Endothelial cell of umbilical vein (primary cell): ENCODE measurements around the gene UPF2. TPM values are rescaled to one million over a fixed set of nuclear protein-coding genes. Genes with fewer than 3 reads are reported as not detected.

Experiments
- BruUV-seq: library from RNA; stranded (reverse); fragments of 400-500 nt; replicated peaks from 2 replicates; lab custom pipeline; 2021; lab: Mats Ljungman, UMichigan
- CTCF ChIA-PET: fragments of 300-600, 350-600 bp; sonication (Branson Sonifier 250); formaldehyde crosslinking; loops from one replicate; lab custom pipeline; 2021; ENCODE audit warnings: antibody characterized with exemption, inconsistent platforms; lab: Charles Lee
- POLR2A ChIA-PET: fragments of 300-600, 350-600 bp; sonication (Branson Sonifier 250); formaldehyde crosslinking; loops from one replicate; lab custom pipeline; 2021; ENCODE audit warnings: antibody characterized with exemption, inconsistent platforms; lab: Charles Lee
- DNase-seq: peaks from one replicate; pipeline ENCODE4 v3.0.0-alpha.2; 2011; ENCODE audit warnings: low read depth, low spot score
- FAIRE-seq: peaks from 2 replicates; lab custom pipeline; 2011; peaks lifted over from hg19 to GRCh38; lab: Jason Lieb, UNC
- H2AFZ ChIP-seq: 2 replicates; pipeline ENCODE4 v1.6.0; 2012; ENCODE audit warnings: low read depth, low read length, control low read depth, inconsistent platforms
- H3K27ac ChIP-seq: 2 replicates; pipeline ENCODE4 v1.5.1; 2011; ENCODE audit warnings: low read depth, mild to moderate bottlenecking, control low read depth, low read length, moderate library complexity; ENCODE audit not compliant: insufficient read depth
- H3K27me3 ChIP-seq, 2 experiments: 2 replicates each; pipeline versions ENCODE4 v1.6.0 to v1.6.1; 2011; ENCODE audit warnings: low read length in 2 of 2, mixed read lengths in 1 of 2; ENCODE audit not compliant: control insufficient read depth in 2 of 2, insufficient read depth in 2 of 2
- H3K36me3 ChIP-seq, 2 experiments: 2 replicates in 1 of 2; 3 replicates in 1 of 2; pipeline ENCODE4 v1.5.1; 2011; ENCODE audit warnings: low read length in 2 of 2, mild to moderate bottlenecking in 1 of 2, moderate library complexity in 1 of 2; ENCODE audit not compliant: control insufficient read depth in 2 of 2, insufficient read depth in 2 of 2; ENCODE audit errors: extremely low read depth in 1 of 2
- H3K4me1 ChIP-seq: 3 replicates; pipeline ENCODE4 v1.5.1; 2011; ENCODE audit warnings: mild to moderate bottlenecking, low read length; ENCODE audit not compliant: control insufficient read depth, insufficient read depth; ENCODE audit errors: extremely low read depth
- H3K4me2 ChIP-seq: 2 replicates; pipeline ENCODE4 v1.6.1; 2011; ENCODE audit warnings: low read length, control low read depth, mixed read lengths; ENCODE audit not compliant: insufficient read depth
- H3K4me3 ChIP-seq, 3 experiments: fragments of 200-600 bp in 1 of 3; sonication (generic), shearing (Covaris generic) in 1 of 3; replicated peaks in 1 of 3; 2 replicates each; pipeline ENCODE4 v1.5.1; 2011 to 2016; ENCODE audit warnings: control low read depth in 3 of 3, low read length in 3 of 3, mild to moderate bottlenecking in 2 of 3, inconsistent platforms in 1 of 3, low read depth in 1 of 3, moderate library complexity in 1 of 3; ENCODE audit not compliant: insufficient read depth in 1 of 3
- H3K79me2 ChIP-seq: 2 replicates; pipeline ENCODE4 v1.6.0; 2012; ENCODE audit warnings: low read length, inconsistent platforms; ENCODE audit not compliant: control insufficient read depth, insufficient read depth
- H3K9ac ChIP-seq: replicated peaks from 2 replicates; pipeline ENCODE3; 2011; ENCODE audit warnings: low read length, control low read depth; ENCODE audit not compliant: insufficient read depth; ENCODE audit errors: extremely low read depth
- H3K9me1 ChIP-seq: replicated peaks from 3 replicates; pipeline ENCODE4 v1.6.0; 2011; ENCODE audit warnings: mild to moderate bottlenecking, low read length; ENCODE audit not compliant: control insufficient read depth, insufficient read depth; ENCODE audit errors: extremely low read depth
- H3K9me3 ChIP-seq: replicated peaks from 2 replicates; pipeline ENCODE4 v1.5.1; 2012; ENCODE audit warnings: low read length, inconsistent platforms; ENCODE audit not compliant: control insufficient read depth, insufficient read depth
- H4K20me1 ChIP-seq: replicated peaks from 2 replicates; pipeline ENCODE3; 2011; ENCODE audit warnings: mild to moderate bottlenecking, low read length; ENCODE audit not compliant: control insufficient read depth, insufficient read depth; ENCODE audit errors: extremely low read depth
- EZH2 ChIP-seq: IDR thresholded peaks from 2 replicates; pipeline ENCODE4 v1.6.1; 2012; ENCODE audit warnings: borderline replicate concordance, low read depth, mild to moderate bottlenecking, moderate library complexity, low read length, inconsistent platforms; ENCODE audit not compliant: severe bottlenecking
- FOS ChIP-seq: IDR thresholded peaks from 2 replicates; pipeline ENCODE4 v1.6.1; 2011; ENCODE audit warnings: mild to moderate bottlenecking, low read length, moderate library complexity, borderline replicate concordance; ENCODE audit not compliant: insufficient read depth
- JUN ChIP-seq: IDR thresholded peaks from 2 replicates; pipeline ENCODE4 v1.6.1; 2011; ENCODE audit warnings: borderline replicate concordance, low read depth; ENCODE audit not compliant: insufficient read length, insufficient read depth
- POLR2A ChIP-seq: IDR thresholded peaks from 2 replicates; pipeline ENCODE4 v1.6.1; 2012; ENCODE audit warnings: low read depth, mild to moderate bottlenecking, control low read depth, low read length
- POLR2AphosphoS5 ChIP-seq: IDR thresholded peaks from 2 replicates; pipeline ENCODE4 v1.6.1; 2012; ENCODE audit warnings: low read depth, mild to moderate bottlenecking, control low read depth, low read length, moderate library complexity; ENCODE audit not compliant: insufficient read depth
- dilution Hi-C: fragments of 300-500 bp; cut with MboI; formaldehyde crosslinking; loops from one replicate; pipeline ENCODE4 v1.15.0; 2019; ENCODE audit warnings: low sequenced_read_pairs; ENCODE audit not compliant: extremely low pct_ligation_motif_present
- intact Hi-C: fragments of 100-400 bp; cut with micrococcal nuclease; formaldehyde crosslinking; loops from one replicate; pipeline ENCODE4 v1.10.0; 2022
- polyA plus RNA-seq, 4 experiments: library from polyadenylated mRNA; depleted of rRNA in 3 of 4; stranded (reverse) in 3 of 4; unstranded in 1 of 4; fragments of >200 nt; gene quantifications; 2 replicates each; pipeline versions ENCODE4 v1.2.1 to v1.2.3, GENCODE V29; 2011 to 2012; ENCODE audit warnings: missing spikeins in 1 of 4
- total RNA-seq: library from RNA; stranded (reverse); gene quantifications from 2 replicates; pipeline ENCODE4 v1.2.3, GENCODE V29; 2021
- TF ChIP-seq, protein P1 (sequence below), 2 donors: IDR thresholded peaks; 1 replicate in 1 of 2; 2 replicates in 1 of 2; pipeline ENCODE4 v1.5.1; 2011; ENCODE audit warnings: low read length in 2 of 2, mild to moderate bottlenecking in 2 of 2, moderate library complexity in 2 of 2, control low read depth in 1 of 2, inconsistent platforms in 1 of 2, low read depth in 1 of 2; ENCODE audit not compliant: insufficient read depth in 1 of 2; ENCODE audit errors: extremely low read depth in 1 of 2
- TF ChIP-seq, protein P2 (sequence below): IDR thresholded peaks from 2 replicates; pipeline ENCODE4 v1.6.1; 2011; ENCODE audit not compliant: insufficient read depth, insufficient read length

Gene UPF2
- total and polyA plus RNA-seq, 2 donors (not counting 3 experiments of a cell fraction or from before 2014, with no cell fraction given): 4.8 to 27.7 TPM

DNA sequence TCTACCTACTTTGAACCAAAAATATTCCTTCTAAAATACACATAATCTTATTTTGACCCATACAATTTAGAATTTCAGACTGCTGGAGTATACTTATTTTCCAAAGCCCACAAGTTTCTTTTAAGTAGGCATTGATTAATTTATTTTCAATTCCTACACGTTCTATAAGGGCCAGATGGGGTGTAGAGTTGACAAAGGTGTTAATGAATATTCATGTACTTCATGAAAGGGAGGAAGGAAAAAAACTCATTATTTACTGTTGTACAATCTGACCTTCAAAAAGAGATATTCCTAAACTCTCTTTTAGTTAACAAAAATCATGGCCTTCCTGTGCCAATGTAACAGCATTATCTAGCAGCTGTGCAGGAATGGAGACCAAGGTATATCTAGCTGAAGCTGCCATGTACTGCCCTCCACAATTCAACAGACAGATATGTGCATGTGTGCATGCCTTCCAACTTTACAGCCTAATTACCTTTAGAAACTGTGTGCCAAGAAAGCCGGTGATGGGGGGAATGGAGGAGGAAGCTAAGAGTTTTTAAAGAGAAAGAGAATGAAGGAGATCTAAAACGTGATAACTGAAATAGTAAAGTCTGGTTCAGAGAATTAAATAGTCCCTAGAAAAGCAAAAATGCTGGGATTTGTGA lies 108.9 kb downstream of the UPF2 start:
- DNase-seq: no peak
- H3K4me1 ChIP-seq: no peaks in the 10 kb centered on the region
- H3K9me3 ChIP-seq: no peaks in the 10 kb centered on the region
- H3K36me3 ChIP-seq: peaks cover 5 to 21% of the 10 kb centered on the region in 2 experiments
- dilution Hi-C loops: no loop called here
- no peak for FAIRE-seq
- H3K79me2 ChIP-seq: no peaks in the 10 kb centered on the region
- TF ChIP-seq, protein P1, sequence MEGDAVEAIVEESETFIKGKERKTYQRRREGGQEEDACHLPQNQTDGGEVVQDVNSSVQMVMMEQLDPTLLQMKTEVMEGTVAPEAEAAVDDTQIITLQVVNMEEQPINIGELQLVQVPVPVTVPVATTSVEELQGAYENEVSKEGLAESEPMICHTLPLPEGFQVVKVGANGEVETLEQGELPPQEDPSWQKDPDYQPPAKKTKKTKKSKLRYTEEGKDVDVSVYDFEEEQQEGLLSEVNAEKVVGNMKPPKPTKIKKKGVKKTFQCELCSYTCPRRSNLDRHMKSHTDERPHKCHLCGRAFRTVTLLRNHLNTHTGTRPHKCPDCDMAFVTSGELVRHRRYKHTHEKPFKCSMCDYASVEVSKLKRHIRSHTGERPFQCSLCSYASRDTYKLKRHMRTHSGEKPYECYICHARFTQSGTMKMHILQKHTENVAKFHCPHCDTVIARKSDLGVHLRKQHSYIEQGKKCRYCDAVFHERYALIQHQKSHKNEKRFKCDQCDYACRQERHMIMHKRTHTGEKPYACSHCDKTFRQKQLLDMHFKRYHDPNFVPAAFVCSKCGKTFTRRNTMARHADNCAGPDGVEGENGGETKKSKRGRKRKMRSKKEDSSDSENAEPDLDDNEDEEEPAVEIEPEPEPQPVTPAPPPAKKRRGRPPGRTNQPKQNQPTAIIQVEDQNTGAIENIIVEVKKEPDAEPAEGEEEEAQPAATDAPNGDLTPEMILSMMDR (IDR thresholded peaks at IDR 0.05; ENCODE audit: extremely low read depth in 1 of 2, insufficient read depth in 1 of 2, low read depth in 1 of 2, low read length in 2 of 2): no peak
- TF ChIP-seq EZH2 (no peak), POLR2A (no peak), JUN (no peak), FOS (no peak), POLR2AphosphoS5 (no peak)
- TF ChIP-seq, protein P2, sequence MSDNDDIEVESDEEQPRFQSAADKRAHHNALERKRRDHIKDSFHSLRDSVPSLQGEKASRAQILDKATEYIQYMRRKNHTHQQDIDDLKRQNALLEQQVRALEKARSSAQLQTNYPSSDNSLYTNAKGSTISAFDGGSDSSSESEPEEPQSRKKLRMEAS: no peak
- no peak overlapping the region for H2AFZ ChIP-seq
- H3K4me3 ChIP-seq: no peak overlapping the region
- no peak overlapping the region for H3K4me2 ChIP-seq
- intact Hi-C loops: no loop called here
- H3K9me1 ChIP-seq: no peaks in the 10 kb centered on the region
- POLR2A ChIA-PET: no interaction called here
- H3K27me3 ChIP-seq: no peaks in the 10 kb centered on the region
- no peaks in the 10 kb centered on the region for H4K20me1 ChIP-seq
- CTCF ChIA-PET: interaction anchor here (0.8 kb wide), 1 partner anchor 53 kb away, joined by 3 read pairs; no protein-coding TSS in a partner anchor
- BruUV-seq: no TSS peak
- no peak overlapping the region for H3K27ac ChIP-seq
- no peak overlapping the region for H3K9ac ChIP-seq
